Esophagus squamous epithelium (tissue), 5 donors: ENCODE measurements around the gene ANKRD6. TPM values are rescaled to one million over a fixed set of nuclear protein-coding genes. Genes with fewer than 3 reads are reported as not detected.

Experiments
- DNase-seq: peaks from one replicate; lab custom pipeline; 2025; lab: John Stamatoyannopoulos, UW
- H3K27ac ChIP-seq, 4 donors: fragments of 200-600 bp; sonication (generic); one replicate each; pipeline ENCODE4 v1.5.1; 2016 to 2019; ENCODE audit warnings: mild to moderate bottlenecking in 1 of 4
- H3K27me3 ChIP-seq, 4 donors: fragments of 200-600 bp; sonication (generic); 1 replicate in 3 of 4; 2 replicates in 1 of 4; pipeline versions ENCODE4 v1.5.1 to v1.6.0; 2017 to 2021; ENCODE audit warnings: antibody characterized with exemption in 1 of 4
- H3K36me3 ChIP-seq, 3 donors: fragments of 200-600 bp; sonication (generic); one replicate each; pipeline ENCODE4 v1.5.1; 2016 to 2019
- H3K4me1 ChIP-seq, 3 donors: fragments of 200-600 bp; sonication (generic); one replicate each; pipeline ENCODE4 v1.5.1; 2017 to 2019
- H3K4me3 ChIP-seq, 4 donors: fragments of 200-600 bp; sonication (generic); 1 replicate in 3 of 4; 2 replicates in 1 of 4; pipeline ENCODE4 v1.5.1; 2016 to 2019; ENCODE audit warnings: mild to moderate bottlenecking in 2 of 4, moderate library complexity in 1 of 4
- H3K9me3 ChIP-seq, 3 donors: fragments of 200-600 bp; sonication (generic); one replicate each; pipeline ENCODE4 v1.5.1; 2016 to 2019
- POLR2A ChIP-seq, 4 donors: fragments of 450-650 bp; IDR thresholded peaks; one replicate each; pipeline ENCODE4 v1.6.1; 2017; ENCODE audit warnings: antibody characterized with exemption in 4 of 4, mild to moderate bottlenecking in 4 of 4, moderate library complexity in 3 of 4
- WGBS, 2 donors: methylation state at CpG; one replicate each; pipeline ENCODE4 v1.1.5; 2018; 5-methylcytosine and 5-hydroxymethylcytosine counted together
- intact Hi-C: fragments of 100-400 bp; cut with DNase I; formaldehyde crosslinking; loops from one replicate; pipeline ENCODE4 v1.15.0; 2022
- total RNA-seq, 4 donors: library from RNA; depleted of rRNA; stranded (reverse); fragments of >200 nt; gene quantifications; one replicate each; pipeline ENCODE4 v1.1.0, GENCODE V29; 2016
- TF ChIP-seq, protein P1 (sequence below), 6 experiments: fragments of 450-650 bp in 4 of 6; fragments of 200-600 bp in 2 of 6; sonication (generic) in 2 of 6; IDR thresholded peaks; one replicate each; pipeline ENCODE4 v1.5.1; 2016 to 2019; ENCODE audit warnings: antibody characterized with exemption in 6 of 6, mild to moderate bottlenecking in 4 of 6, moderate library complexity in 4 of 6
- donor health status: DM: yes; HTN: yes; CAD: no.

ANKRD6 gene
- total RNA-seq, 4 donors from 2014 or later: 5.8 to 12.0 (median 7.3) TPM

DNA sequence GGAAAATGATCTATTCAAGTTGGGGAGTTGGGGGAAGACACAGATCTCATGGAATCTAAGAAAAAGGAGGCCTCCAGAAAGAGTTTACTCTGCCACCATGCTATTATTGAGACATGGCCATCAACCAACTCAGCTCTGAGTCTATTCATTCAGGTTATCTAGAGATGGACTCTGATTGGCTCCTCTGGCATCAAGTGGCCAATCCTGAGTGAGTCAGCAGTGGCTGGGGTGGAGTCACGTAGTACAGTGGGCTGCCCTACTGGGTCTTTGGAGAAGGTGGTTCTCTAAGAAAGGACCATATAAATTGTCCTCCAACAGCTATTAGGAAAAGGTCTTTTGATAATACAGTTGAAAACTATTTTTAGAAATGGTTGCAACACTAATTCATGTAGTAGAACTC is 163.5 kb downstream of the ANKRD6 start:
- Histone ChIP-seq H3K9me3 (no peaks in the 10 kb centered on the region), H3K4me1 (no peaks in the 10 kb centered on the region), H3K27ac (no peak overlapping the region), H3K36me3 (no peaks in the 10 kb centered on the region), H3K4me3 (no peak overlapping the region), H3K27me3 (no peaks in the 10 kb centered on the region)
- intact Hi-C loops: no loop called here
- WGBS, 2 donors: 91 to 92% methylated on average over 1 of the region's 1 CpG
- DNase-seq: no peak
- no peak for TF ChIP-seq POLR2A (IDR thresholded peaks at IDR 0.05)
- TF ChIP-seq, protein P1, sequence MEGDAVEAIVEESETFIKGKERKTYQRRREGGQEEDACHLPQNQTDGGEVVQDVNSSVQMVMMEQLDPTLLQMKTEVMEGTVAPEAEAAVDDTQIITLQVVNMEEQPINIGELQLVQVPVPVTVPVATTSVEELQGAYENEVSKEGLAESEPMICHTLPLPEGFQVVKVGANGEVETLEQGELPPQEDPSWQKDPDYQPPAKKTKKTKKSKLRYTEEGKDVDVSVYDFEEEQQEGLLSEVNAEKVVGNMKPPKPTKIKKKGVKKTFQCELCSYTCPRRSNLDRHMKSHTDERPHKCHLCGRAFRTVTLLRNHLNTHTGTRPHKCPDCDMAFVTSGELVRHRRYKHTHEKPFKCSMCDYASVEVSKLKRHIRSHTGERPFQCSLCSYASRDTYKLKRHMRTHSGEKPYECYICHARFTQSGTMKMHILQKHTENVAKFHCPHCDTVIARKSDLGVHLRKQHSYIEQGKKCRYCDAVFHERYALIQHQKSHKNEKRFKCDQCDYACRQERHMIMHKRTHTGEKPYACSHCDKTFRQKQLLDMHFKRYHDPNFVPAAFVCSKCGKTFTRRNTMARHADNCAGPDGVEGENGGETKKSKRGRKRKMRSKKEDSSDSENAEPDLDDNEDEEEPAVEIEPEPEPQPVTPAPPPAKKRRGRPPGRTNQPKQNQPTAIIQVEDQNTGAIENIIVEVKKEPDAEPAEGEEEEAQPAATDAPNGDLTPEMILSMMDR (IDR thresholded peaks at IDR 0.05): no peak

DNA sequence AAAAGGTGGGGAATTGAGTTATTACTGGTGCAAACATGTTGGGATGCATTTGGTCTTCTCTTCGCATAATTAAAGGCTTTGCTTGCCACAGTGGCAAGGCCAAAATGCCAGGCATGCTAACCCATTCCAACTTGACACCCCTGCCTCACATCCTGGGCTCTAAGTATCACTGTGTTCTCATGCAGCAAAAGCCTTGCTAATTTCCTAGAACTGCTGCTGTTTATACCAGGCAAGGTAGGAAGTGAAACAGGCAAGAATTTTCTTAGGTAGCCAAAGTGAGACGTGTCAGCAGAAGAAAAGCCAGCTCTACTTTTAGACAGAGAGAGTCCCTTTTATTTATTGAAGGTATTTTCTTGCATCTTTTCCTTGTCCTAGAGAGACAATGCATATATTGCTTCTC is 164.4 kb downstream of the ANKRD6 start:
- Histone ChIP-seq H3K4me3 (no peak overlapping the region), H3K9me3 (no peaks in the 10 kb centered on the region), H3K36me3 (no peaks in the 10 kb centered on the region), H3K27me3 (no peaks in the 10 kb centered on the region), H3K27ac (no peak overlapping the region), H3K4me1 (no peaks in the 10 kb centered on the region)
- no peak for DNase-seq
- 56 to 70% methylated on average over 2 of the region's 2 CpGs for WGBS, 2 donors
- intact Hi-C loops: no loop called here
- no peak for TF ChIP-seq POLR2A (IDR thresholded peaks at IDR 0.05)
- TF ChIP-seq, protein P1 (IDR thresholded peaks at IDR 0.05): no peak

DNA sequence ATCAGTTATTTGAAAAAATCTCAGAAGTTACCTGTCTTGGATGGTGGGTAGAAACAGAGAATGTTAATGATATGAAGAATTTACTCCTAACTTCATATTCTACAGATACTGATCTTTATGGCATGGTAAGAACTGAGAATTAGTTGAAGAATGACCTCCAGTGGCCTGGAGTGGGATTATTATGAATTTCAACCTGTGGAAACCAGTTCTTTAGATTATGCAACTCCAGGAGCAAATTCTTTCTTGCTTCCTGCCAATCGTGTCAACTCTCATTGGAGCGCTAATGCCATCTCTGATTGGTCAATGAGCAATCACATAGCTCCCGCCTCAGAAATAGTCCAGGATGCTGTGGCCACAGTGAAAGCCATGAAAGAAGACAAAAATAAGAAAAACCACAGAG is 165.0 kb downstream of the ANKRD6 start:
- Histone ChIP-seq H3K27me3 (no peaks in the 10 kb centered on the region), H3K4me3 (no peak overlapping the region), H3K36me3 (no peaks in the 10 kb centered on the region), H3K9me3 (no peaks in the 10 kb centered on the region), H3K4me1 (no peaks in the 10 kb centered on the region), H3K27ac (no peak overlapping the region)
- 23 to 26% methylated on average over 3 of the region's 3 CpGs for WGBS, 2 donors
- no peak for DNase-seq
- TF ChIP-seq, protein P1 (IDR thresholded peaks at IDR 0.05): peak in 3 of 6 experiments; percentile 28 to 59 (median 32)
- no peak for TF ChIP-seq POLR2A (IDR thresholded peaks at IDR 0.05)
- intact Hi-C loops: no loop called here

DNA sequence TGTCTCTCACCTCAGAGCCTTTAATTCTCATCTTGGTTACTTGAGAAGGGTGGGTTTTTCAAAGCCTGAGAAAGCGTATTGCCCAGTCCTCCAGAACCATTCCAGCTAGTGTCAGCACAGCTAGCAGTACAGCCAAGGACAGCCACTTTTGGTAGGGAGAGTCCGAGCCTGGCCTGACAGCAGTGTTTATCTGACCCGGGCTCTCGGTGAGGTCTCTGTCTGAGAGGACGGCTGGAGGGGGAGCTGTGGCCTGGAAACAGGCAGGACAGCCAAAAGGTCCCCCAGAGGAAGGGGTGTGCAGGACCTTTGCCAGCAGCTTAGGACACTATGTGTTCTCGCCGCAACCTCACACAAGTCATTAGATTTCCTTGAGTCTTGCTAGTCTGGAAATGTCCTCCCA is 166.8 kb downstream of the ANKRD6 start:
- H3K27me3 ChIP-seq: no peaks in the 10 kb centered on the region
- H3K9me3 ChIP-seq: no peaks in the 10 kb centered on the region
- DNase-seq: no peak
- no peaks in the 10 kb centered on the region for H3K4me1 ChIP-seq
- no peak overlapping the region for H3K4me3 ChIP-seq
- no peak for TF ChIP-seq POLR2A (IDR thresholded peaks at IDR 0.05)
- TF ChIP-seq, protein P1 (IDR thresholded peaks at IDR 0.05): no peak
- no peaks in the 10 kb centered on the region for H3K36me3 ChIP-seq
- H3K27ac ChIP-seq: no peak overlapping the region
- intact Hi-C loops: no loop called here
- WGBS, 2 donors: 77 to 100% methylated on average over 3 to 6 of the region's 7 CpGs

DNA sequence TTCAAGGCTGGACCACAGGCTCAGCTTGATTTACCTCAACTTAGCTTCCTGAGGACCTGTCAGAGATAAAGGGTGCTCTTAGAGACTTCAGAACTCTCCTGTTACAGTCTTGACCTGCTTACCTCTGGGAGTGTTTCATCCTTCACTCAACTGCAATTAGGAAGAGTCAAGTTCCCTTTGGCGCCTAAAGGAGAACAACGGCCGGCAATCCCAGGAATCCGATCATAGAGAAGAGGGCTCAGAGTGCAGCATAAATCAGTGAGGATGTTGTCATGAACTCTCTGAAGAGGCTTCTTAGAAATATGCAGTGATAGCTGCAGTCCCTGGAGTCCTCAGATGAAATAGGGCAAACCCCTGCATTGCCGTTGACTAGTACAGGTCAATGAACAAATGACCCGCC is 169.2 kb downstream of the ANKRD6 start:
- no peaks in the 10 kb centered on the region for H3K27me3 ChIP-seq
- peaks cover 0 to 16% (median 0%) of the 10 kb centered on the region in 3 donors for H3K36me3 ChIP-seq
- WGBS, 2 donors: 86 to 90% methylated on average over 2 to 5 of the region's 6 CpGs
- H3K9me3 ChIP-seq: no peaks in the 10 kb centered on the region
- intact Hi-C loops: no loop called here
- H3K27ac ChIP-seq: no peak overlapping the region
- no peaks in the 10 kb centered on the region for H3K4me1 ChIP-seq
- no peak for DNase-seq
- no peak for TF ChIP-seq POLR2A (IDR thresholded peaks at IDR 0.05)
- no peak overlapping the region for H3K4me3 ChIP-seq

DNA sequence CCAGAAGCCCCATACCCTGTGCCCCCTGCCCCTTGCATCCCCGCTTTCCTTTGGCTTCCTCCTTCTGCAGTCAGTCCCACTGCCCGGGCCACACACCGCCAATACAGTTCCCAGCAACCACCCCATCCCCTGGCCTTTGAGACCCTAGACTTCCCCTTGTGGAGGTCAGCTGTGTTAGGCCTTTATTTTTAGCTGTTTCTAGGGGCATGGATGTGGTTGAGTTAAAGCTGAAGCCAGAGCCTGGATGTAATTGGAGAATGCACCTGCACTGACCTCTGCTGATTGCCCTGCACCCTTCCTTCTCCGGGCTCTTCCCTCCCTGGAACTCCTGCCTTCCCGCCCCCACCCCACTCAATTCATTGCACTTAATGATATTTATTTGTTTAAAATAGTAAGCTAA is 171.7 kb downstream of the ANKRD6 start:
- WGBS, 2 donors: 79 to 85% methylated on average over 5 of the region's 5 CpGs
- intact Hi-C loops: no loop called here
- TF ChIP-seq, protein P1 (IDR thresholded peaks at IDR 0.05): no peak
- DNase-seq: no peak
- Histone ChIP-seq H3K36me3 (peaks cover 0 to 16% (median 0%) of the 10 kb centered on the region in 3 donors), H3K27ac (no peak overlapping the region), H3K4me1 (no peaks in the 10 kb centered on the region), H3K27me3 (no peaks in the 10 kb centered on the region), H3K9me3 (no peaks in the 10 kb centered on the region), H3K4me3 (no peak overlapping the region)
